GM21825 (cell line): ENCODE results near the gene CRTC1.

Experiments
- ATAC-seq: cut with Tn5 transposase; IDR thresholded peaks from one replicate; pipeline ENCODE4 v1.9.1; 2021; ENCODE audit warnings: mild to moderate bottlenecking, moderate library complexity; ENCODE audit not compliant: unreplicated experiment

The CRTC1 gene

DNA sequence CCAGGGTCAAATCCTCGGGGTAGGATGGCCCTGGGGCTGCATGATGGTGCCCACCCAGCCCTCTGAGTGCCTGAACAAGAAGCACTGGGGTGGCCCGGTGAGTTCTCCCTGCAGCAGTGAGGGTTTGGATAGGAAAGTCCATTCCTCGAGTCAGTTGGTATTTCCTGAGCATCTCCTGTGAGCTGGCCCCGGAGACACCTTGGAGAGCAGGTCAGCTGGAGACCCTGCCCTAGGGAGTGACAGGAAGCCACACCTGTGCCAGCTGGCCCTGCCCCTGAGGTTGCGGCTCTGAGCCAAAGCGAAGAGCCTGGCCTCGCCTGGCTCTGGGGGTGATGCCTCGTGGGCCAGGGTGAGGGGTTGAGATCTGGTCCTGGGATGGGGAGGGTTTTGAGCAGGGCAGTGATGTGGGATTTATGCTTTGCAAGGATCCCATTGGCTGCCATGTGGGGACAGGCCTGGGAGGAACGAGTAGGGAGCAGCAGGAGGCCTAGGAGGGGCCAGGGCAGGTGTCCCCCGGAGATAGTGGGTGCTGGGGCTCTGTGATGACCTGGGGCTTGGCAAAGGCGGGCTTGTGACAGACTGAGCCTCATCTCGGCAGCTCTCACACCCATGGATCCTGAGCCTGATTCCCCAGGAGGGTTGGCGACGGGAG, 16.0 kb downstream of the CRTC1 start:
- ATAC-seq: no peak

DNA sequence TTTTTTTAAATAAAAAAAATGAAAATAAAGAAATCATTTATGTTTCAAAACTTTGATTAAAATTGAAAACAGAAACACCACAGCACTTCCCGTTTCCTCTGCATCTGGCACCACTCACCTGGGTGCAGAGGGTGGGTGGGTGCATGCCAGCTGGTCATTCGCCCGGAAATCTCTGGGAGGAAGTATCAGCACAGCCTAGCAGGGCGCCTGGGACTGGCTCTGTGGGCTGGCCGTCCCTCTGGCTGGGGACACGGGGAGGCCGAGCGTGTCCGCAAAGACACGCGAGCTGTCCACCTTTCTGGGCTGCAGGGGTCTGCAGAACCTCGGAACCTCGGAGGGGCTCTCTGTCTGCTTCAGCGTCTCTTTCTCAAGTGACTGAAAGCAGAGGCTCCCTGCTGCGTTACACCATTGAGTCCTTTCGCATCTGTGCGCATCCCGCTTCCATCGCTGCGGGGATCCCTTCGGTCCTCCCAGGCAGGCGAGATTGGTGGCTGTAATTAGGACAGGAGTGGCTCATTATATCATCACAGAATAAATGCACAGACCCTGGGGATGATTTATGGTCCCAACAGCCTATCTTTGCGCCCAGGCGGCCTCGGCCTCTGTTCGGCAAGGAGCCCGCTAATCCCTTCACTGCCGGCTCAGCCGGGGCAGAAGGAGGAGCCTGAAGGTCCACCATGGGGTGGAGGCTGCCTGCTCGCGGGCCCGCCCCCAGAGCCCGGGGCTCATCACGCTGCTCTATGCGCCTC, 17.2 kb downstream of the CRTC1 start:
- peak; percentile 66 for ATAC-seq

DNA sequence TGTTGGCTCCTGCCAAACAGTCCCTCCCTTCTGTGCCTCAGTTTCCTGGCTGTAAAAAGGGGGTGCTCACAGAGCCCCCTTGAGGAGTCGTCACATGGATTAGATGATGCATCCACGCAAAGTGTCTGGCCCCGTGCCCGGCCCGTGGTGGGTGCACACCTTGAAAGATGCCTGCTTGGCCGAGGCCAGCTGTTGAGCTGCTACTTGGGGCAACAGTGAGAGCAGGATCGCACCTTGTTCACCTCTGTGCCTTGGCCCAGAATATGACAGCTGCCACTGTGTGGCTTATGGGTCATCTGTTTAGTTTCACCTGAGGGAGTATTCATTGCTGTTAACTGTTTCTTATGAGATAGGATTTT, 17.7 kb downstream of the CRTC1 start:
- no peak for ATAC-seq

DNA sequence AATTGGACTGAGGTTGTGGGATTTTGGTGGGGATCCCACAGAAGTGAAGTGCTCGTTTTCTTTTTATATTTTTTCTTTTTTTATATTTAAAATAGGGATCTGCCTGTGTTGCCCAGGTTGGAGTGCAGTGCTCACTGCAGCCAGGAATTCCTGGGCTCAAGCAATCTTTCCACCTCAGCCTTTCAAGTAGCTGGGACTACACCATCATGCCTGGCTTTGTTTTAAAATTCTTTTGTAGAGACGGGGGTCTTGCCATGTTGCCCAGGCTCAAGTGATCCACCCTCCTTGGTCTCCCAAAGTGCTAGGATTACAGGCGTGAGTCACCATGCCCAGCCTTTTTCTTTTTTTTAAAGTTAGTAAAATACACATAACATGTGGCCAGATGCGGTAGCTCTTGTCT, 20.6 kb downstream of the CRTC1 start:
- ATAC-seq: no peak

DNA sequence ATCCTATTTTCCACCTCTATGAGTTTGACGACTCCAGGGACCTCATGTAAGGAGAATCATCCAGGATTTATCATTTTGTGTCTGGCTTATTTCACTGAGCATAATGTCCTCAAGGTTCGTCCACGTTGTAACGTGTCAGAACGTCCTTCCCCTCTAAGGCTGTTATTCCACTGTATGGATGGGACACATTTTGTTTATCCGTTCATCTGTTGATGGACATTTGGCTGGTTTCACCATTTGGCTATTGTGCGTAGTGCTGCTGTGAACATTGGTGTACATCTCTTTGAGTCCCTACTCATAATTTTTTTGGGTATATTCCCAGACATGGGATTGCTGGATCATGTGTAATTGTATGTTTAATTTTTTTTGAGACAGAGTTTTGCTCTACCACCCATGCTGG, 21.5 kb downstream of the CRTC1 start:
- no peak for ATAC-seq

DNA sequence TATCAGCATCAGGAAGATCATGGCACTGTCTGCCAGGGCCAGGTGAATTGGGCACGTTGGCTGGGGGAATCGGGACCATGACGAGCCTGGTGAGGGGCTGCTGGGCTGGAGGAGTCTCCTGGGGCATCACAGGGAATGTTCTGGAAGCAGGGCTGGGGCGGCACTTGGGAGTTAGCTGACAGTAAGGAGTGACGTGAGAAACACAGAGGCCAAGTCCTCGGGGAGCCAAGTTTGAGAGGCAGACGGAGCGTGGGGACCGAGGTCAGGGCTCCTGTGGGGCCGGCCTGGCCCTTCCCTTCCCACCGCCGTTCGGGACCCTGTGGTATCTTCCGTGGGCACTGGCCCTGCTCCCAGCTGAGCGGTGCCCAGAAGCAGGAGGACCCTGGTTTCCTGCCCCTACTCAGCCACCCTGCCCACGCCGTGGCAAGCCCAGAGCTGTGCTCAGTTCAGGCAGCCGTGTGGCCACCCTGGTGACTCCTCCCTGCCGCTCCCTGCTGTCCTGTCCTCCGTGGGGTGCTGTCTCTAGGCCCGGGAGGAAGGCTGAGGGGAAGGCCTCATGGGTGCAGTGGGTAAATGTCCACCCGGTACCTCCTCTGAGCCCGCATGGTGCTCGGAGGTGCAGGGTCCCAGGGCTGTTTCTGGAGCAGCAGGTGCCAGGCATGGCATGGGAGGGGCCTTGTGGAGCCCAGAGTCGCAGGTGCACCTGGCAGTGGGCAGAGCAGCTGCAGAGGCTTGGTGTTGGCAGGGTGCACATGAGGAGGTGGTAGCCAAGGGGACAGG, 25.2 kb downstream of the CRTC1 start:
- ATAC-seq: no peak

DNA sequence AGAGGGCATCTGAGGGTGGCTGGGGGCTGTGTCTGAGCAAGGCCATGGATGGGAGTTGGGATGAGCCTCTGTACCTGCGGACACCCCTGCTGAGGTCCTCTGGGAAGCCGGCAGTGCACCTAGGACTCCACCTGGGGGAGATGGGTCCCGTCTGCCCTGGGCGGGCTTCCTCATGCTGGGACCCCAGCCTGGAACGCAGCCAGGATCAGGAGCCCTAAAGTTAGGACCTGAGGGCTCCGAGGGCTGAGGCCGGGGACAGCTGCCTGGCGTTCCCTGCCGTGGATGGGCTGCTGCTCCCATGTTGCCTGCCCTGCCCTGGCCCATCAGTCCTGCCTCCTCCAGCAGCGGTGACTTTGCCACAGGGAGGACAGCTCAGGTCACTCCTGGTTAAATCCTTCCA, 26.1 kb downstream of the CRTC1 start:
- no peak for ATAC-seq

DNA sequence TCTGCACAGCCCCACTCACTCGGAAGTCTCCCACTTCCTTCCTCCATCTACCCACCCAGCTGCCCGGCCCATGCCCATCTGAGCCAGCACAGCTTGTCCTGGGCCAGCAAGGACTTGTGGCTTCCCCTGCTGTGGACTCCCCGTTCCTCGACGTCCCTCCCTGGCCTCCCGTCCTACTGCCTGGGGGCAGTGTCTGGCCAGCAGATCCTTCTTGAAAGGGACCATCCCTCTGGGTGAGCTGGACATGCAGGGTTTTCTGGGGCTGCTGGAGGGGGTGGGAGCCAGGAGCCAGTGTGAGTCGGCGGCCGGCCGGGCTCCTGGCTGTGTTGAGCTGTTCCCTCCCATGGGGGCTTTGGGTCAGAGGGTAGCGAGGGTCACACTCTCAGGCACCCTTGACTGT, 26.7 kb downstream of the CRTC1 start:
- no peak for ATAC-seq

DNA sequence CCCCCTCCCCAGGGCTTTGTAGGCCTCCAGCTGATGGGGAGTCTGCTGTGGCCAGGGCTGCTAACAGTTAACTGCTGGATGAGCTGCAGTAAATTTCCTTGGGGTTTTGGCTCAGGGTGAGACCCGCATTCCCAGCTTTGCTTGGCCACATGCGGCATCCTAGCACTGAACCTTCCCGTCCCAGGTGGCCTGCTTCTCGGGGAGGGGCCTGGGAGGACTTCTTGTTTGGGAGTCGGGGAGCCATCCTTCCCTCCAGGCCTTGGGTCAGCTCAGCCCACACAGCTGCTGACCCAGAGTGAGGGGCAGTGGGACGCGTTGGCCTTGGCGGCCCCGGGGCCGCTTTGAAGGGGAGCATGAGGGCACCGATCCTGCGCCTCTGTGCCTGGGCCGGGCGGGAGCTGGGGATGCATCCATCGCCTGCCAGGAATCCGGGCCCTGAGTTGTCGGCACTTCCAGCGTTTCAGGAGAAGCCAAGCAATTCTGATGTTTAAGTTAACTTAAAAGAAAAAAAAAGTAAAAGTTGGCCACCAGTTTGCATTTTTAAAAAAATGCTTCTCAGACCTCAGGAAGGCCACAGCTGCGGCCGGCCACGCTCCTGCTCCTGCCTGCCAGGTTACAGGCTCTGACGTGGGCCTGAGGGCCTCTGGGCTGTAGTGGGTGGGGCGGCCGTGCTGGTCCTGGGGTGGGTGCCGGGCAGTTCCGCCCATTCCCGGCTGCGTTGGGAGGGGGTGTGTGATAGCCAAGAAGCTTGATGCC, 27.7 kb downstream of the CRTC1 start:
- ATAC-seq: no peak

DNA sequence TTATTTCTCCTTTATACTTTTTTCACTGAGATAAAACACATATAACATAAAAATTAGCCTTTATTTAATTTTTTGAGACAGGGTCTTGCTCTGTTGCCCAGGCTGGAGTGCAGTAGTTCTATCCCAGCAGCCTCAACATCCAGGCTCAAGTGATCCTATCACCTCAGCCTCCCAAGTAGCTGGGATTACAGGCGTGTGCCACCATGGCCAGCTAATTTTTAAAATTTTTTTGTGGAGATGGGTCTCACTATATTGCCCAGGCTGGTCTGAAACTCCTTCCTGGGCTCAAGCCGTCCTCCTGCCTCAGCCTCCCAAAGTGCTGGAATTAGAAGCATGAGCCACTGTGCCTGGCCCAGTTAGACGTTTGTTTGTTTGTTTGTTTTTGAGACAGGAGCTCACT, 28.4 kb downstream of the CRTC1 start:
- no peak for ATAC-seq

DNA sequence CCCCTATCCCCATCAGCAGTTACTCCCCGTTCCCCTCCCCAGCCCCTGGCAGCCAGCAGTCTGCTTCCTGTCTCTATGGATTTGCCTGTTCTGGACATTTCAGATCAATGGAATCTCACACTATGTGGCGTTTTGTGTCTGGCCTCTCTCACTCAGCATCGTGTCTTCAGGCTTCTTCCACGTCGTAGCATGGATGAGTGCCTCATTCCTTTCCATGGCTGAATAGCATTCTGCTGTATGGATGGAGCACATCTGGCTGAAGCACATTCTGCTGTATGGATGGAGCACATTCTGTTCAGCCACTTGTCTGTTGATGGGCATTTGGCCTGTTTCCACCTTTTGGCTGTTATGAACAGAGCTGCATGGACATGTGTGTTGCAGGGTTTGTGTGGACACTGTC, 29.5 kb downstream of the CRTC1 start:
- ATAC-seq: no peak

DNA sequence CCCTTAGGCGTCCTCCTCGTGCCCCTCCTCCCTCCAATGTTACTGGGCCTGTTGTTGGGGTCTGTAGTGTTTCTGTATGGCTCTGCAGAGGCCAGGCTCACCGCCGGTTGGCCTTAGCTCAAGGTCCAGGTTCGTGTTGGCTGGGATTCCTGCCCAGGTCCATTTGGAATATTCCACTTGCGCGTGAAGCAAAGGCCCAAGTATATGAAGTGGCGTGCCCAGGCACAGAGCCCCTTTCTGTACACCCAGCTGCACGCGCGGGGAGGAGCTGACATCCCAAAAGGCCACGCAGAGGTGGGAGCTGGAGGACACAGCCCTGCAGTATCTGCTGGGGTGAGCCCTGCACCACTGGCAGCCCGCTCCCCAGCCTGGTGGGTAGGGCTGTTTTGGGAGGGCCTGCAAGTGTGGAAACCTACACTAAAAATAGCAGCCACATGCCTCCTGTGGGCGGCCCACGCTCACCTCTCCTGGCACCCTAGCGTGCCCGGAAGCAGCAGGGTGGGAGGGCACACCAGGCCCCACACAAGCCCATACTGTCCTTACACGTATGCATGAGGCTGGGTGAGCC, 30.2 kb downstream of the CRTC1 start:
- no peak for ATAC-seq

DNA sequence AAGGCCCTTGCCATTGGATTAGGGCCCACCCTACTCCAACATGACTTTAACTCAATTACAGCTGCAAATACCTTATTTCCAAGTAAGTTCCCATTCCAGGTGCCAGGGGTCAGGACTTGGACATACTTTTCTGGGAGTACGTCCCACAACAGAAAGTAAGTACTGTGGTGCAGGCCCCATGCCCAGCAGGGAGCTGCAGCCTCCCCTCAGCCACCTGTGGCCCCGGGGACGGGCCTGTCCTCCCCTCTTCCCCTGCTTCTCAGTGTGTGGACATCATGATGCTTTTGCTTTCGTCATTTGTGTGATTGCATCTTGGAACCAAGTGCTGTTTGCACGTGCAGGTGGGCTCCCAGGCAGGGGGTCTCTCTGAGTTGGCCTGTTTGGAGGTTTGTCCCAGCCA, 31.9 kb downstream of the CRTC1 start:
- no peak for ATAC-seq

DNA sequence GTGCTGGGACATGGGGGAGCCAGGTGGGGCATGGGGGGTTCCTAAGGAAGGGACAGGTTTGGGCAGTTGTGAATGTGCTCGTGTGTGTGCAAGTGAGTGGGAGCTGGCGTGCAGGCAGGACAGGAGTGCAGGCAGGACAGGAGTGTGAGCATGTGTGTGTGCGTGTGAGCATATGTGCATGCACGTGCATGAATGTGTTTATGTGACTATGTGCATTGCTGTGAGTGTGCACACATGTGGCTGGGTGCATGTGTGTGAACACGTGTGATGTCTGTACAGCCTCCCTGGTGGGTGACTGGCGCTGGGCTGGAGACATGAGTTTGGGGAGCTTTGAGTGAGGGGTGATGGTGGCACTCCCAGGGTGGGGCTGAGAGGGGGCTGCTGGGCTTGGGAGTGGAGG, 33.4 kb downstream of the CRTC1 start:
- ATAC-seq: no peak

DNA sequence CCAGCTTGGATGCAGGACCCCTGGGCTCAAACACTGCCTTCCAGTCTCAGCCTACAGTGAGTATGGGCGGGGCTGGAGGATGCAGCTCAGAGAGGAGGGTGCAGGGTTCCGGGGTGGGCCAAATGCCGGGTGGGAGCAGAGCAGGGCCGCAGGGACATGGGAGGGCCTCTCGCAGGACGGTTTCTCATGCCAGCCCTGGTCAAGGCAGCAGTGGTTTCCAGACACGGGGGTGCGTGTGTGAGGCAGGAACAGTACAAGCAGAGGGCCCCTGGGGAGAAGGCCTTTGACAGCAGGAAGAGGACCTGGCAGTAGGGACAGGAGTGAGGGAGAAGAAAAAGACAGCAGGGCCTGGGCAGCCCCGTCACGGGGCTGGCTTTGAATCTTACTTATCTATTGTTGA, 34.1 kb downstream of the CRTC1 start:
- no peak for ATAC-seq

DNA sequence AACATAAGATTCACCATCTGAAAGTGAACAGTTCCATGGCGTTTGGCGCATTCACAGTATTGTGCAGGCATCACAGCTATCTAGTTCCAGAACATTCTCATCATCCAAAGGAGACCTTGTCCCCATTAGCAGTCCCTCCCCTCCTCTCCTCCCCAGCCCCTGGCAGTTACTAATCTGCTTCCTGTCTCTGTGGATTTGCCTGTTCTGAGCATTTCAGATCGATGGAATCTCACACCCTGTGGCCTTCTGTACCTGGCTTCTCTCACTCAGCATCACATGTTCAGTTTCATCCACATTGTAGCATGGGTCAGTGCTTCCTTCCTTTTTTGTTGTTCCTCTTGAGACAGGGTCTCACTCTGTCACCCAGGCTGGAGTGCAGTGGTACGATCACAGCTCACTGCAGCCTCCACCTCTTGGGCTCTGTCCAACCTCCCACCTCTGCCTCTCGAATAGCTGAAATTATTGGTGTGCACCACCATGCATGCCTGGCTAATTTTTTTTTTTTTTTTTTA, 34.6 kb downstream of the CRTC1 start:
- ATAC-seq: no peak

DNA sequence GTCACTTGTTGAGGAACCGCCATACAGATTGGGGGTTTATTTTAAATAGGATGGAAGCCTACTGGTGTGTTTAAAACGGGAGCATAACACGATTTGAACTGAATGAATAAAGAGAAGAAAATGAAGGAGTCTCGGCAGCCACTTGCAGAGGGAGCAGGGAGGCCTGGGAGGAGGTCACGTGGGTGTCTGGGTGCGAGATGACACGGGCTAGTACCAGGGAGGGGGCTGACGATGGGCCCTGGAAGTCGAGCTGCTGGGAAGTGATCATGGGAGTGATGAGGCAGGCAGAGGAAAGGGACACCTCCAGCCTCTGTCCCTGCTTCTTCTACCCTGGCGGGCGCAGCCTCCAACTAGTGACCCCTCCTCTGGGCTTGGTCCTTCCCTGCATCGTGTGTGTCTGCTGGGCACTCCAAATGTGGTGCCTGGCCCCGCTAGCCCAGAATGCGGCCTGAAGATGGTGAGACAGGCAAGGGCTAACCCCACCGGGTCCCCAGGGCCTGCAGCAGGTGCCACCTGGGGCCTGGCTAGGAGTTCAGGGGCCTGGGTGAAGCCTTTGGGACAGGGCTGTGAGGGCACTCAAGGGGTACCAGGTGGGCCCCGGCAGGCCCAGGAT, 35.5 kb downstream of the CRTC1 start:
- no peak for ATAC-seq

DNA sequence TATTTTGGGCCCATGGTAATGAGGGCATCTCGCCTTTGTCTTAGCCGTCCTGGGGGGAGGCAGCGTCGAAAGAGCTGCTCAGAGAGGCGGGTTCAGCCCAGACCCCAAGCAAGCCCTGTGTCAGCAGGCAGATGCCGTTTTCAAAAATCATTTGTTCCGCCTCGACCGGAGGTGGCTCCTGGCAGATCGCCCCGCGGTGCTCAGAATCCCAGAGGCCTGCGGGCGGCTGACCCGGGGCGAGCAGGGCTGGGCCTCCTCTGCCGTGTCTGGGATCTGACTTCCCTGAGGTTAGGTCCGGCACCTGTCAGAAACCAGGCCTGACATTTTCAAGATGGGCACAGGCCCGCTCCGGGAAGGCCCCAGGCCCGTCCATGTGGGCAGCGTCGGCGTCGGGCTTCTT, 36.1 kb downstream of the CRTC1 start:
- ATAC-seq: no peak

DNA sequence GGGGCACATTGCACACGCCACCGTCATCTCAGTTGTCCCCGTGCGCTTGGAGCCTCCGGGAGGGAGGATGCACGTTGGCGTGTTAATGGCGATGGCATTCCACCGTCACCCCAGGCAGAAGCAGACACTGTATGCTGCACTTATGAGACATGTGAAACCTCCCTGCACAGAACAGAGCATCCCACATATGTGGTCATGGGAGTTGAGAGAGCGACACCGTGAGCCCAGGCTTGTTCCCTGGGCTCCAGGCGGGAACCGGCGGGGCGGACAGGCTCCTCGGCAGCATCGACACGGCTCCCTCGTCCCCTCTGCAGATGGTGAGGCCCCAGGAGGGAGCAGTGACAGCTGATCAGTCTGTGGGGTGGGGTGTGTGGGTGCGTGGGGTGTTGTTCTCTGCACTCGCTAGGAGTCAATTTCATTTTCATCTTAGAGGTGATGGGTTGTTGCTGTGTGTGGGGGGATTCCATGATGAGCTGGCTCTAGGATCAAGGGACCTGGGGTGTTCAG, 40.4 kb downstream of the CRTC1 start:
- no peak for ATAC-seq
